RCC 7860 (cell line): ENCODE results near the gene TAAR2.
A peak's percentile ranks its signal among the peaks of the same experiment; 100 is the strongest.
"Not testable (repeated sequence)": the region's sequence is repeated elsewhere in the genome, so short reads cannot be mapped to it uniquely, and the experiment has no call there.

Source experiments
- DNase-seq: peaks from one replicate; pipeline ENCODE4 v3.0.0-alpha.2; 2015; ENCODE audit warnings: low spot score
- FAIRE-seq: peaks from 2 replicates; lab custom pipeline; 2012; peaks lifted over from hg19 to GRCh38; lab: Jason Lieb, UNC

Gene TAAR2

DNA sequence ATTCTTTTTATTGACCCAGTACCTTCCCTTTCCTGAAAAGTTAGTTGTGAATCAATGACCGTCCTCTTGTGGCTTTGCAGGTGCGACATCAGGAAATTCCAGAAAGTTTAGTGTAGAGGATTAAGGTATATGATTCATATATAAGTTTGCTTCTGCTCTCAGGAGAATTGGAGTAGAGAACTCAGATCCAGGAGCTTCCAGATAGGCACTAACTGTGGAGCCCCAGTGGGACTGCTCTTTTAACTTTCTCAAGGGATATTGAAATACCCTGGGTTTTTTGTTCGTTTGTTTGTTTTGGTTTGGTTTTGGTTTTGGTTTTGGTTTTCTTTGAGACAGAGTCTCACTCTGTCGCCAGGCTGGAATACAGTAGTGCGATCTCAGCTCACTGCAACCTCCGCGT lies 9.5 kb downstream of the TAAR2 start:
- no peak for DNase-seq
- no peak for FAIRE-seq

DNA sequence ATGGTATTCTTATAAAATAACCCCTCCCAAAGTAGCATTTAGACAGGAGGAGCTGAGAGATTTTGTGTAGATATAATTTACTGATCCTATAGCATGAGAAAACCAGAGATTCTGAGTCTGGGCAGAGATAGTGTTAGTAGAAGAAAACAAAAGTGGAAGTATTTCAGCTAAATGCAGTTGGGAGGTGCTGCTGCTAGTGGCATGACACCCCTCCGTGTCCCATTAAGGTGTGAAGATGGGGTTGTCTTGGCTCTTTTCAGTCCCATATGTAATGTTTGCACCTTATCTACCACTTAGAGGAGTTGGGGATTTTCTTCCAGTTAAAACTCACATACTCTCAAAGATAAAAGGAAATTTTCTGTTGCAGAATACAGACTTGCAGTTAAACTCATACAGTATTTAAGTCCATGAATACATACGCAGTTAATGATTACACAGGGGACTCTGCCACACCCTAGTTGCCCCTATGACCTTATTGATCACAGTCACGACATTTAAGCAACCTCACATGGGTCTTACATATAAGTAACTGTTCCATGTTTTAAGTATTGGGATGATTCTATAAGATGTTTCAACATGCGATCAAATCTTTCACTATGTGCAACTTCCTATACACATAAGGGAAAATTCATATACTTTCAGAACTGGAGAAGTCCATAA lies 11.5 kb downstream of the TAAR2 start:
- DNase-seq (no peak), FAIRE-seq (no peak)

DNA sequence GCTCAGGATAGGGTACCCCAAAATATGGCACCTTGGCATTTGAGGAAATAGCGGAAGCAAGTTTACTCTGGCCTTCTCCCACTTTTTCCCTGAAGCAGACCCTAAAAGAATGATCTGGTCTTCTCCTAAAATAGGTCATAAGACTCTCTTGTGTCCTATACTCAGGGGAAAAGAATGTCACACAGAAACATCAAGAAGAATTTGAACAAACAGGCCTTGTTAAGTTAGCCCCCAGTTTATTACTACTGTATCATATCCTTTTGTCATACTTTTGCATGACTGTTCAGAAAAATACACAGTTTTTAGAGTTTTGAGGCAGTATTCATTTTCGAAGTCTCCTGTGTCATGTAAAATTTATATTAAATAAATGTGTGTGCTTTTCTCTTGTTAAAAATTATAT lies 12.5 kb downstream of the TAAR2 start:
- DNase-seq (no peak), FAIRE-seq (no peak)

DNA sequence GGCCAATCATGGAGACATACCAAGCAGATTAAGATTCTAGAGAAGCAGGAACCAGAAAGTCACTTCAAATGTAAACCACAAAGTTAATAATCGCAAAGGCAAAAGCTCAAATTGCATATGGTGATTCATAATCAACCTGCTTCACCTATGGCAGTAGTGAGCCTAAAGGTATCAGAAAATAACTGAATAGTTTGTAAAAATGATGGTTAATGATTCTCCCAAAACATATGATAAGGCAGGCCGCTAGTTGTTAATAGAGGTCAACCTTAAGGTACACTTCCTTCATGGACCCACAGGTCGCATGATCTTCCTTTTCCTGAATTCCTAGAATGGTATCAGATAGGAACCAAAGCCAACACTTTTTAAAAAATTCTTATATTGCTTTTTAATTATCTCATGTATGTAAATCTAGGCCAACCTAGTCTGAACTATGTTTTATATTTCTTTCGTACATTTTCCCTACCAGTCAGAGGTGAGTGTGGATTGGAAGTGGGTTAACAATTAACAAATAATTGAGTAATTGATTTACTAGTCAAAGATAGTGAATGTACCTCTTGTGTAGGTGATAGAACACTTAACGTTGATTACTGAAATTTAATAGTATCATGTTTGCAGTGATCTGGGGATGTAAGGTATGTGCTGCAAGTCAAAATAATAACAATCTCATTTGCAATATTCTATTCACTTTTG lies 16.4 kb downstream of the TAAR2 start:
- FAIRE-seq, result peak; percentile 85
- peak; percentile 9 for DNase-seq

DNA sequence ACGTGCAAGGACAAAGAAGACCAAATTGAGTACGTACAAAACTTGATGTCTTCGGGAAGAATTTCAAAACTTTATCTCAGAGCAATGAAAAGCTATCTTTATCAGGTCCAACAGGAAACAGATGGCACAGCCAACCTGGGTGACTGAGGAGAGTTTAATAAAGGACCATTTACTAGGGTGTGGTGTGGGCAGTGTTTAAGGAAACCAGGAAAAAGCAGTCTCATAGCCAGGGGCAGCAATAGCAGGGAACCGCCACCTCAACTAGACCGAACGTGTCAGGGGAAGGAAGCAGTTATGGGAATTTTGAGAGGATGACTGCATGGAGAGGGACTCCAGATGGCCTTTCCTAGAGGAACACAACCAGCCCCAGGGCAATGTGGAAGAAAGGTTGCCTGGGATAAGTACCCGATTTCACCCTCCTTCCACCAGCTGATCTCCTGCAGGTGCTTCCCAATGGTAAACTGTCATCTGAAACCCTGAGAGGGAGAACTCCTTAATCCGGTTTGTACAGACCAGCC lies 19.4 kb downstream of the TAAR2 start:
- DNase-seq, result no peak
- FAIRE-seq, result no peak

DNA sequence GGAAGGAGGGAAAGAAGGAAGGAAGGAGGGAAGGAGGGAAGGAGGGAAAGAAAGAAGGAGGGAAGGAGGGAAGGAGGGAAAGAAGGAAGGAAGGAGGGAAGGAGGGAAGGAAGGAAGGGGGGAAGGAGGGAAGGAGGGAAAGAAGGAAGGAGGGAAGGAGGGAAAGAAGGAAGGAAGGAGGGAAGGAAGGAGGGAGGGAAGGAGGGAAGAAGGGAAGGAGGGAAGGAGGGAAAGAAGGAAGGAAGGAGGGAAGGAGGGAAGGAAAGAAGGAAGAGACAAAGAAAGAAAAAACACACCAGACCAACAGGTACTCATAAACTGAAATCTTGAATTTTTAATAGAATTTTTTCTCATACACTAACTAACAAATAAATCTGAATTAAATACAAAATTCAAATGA lies 23.2 kb downstream of the TAAR2 start:
- FAIRE-seq, DNase-seq: not testable (repeated sequence)

DNA sequence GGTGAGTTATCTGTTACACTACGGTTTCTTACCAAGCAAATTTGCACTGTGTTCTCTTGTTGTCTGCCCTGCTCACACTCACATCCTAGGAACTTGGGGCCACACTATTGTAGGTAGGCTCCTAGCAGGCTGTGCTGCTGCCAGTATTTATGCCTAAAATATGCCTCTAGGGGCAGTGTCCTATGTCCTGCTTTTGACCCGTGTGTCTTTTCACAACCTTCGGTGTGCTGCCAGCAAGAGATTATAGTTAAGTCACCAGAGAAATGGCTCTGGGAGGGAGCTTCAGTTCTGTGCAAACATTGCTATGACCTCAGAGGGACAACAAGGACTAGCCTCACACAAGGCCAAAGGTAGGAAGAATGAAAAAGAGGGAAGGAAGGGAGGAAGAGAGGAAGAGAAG lies 25.6 kb downstream of the TAAR2 start:
- DNase-seq (no peak), FAIRE-seq (no peak)

DNA sequence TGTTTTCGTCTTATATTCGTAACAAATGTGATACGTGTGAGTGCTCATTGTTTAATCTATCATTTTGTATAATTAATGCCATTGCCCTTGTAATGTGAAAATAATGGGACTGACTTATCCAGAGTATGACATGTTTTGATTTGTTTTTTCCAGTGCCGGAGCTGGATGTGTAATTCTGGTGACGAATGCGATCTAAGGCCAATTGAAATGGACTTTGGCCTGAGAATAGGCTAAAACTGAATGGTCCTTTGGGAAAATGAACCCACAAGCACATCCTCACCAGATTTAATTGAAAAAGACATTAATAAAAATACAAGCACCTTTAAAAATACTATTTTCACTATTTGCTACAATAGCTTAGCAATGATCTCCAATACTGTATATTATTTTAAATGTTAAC lies 27.9 kb downstream of the TAAR2 start:
- DNase-seq (no peak), FAIRE-seq (no peak)

DNA sequence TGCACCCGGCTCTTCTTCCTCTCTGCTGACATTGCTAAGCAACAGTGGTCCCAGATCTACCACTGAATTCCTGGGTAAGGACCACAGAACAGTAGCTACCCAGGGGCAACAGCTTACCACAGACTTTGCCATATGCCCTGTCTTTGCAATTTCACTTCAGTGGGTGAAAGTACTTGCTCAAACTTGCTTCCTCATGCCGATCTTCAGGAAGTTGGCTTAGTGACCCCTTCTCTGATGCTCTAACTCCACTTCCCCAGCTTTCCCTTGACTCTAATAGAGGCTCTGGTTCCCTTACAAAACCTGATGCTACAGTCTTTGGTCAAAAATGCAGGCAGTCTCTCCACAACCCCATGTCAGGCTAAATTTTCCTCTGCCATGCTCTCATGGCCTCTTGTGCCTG lies 31.2 kb downstream of the TAAR2 start:
- no peak for FAIRE-seq

DNA sequence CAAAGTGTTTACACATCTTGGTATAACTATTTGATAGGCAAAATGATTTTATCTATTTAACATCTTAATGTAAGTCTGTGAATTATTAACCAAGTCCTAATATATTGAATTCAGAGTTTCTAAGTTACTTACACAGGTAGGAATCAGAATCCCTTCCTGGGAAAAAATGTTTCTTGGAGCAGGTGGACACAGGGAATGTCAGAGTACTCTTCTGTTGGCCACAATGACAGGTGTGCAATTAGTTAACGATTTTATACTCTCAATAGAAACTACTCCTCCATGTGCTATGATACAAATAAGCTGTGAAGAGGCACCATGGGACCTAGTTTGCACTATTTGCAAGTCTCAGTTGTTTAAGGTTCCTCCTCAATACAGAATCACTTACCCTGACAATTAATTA lies 33.7 kb downstream of the TAAR2 start:
- DNase-seq (no peak), FAIRE-seq (no peak)

More for the DNA sequence above, 31.2 kb downstream of the TAAR2 start:
- DNase-seq, result no peak

DNA sequence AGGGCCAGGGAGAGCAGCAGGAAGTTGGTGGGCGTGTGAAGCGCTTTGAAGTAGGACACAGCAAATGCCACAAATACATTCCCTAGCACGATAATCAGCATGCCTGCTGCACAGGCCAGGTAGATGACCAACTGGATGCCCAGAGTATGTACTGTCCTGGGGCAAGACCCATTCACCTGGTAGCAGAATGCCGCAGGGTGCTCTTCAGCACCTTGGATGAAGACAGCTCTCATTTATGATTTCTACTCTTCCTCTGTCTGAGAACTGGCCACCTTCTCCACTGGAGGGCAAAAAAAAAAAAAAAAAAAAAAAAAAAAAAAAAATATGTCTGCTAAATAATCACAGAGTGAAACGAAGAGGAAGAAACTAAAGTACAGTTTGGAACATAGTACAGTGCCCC lies 34.6 kb downstream of the TAAR2 start, which contains the start of gene TAAR5:
TAAR5 (minus strand) TSS at position 288 of the 400 bp plus-strand sequence; CDS start at position 233, 55 bp downstream.
- DNase-seq (no peak), FAIRE-seq (no peak)

DNA sequence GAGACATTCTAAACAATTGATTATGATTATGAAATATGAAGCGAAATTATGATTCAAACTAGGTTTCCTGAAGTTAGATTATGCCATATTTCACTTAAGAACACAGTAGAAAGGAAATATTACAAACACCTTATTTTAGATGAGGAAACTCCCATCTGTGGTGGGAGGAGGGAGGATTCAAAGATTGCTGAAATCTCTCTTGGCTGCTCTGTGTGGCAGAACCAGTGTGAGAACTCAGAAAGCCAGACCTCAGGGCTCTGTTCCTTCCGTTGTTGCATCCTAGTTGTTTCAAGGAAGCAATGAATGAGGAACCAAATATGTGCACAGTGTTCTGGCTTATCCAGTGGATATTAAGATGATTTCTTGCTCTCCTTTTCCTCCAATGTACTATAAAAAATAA lies 36.7 kb downstream of the TAAR2 start:
- FAIRE-seq, result no peak

DNA sequence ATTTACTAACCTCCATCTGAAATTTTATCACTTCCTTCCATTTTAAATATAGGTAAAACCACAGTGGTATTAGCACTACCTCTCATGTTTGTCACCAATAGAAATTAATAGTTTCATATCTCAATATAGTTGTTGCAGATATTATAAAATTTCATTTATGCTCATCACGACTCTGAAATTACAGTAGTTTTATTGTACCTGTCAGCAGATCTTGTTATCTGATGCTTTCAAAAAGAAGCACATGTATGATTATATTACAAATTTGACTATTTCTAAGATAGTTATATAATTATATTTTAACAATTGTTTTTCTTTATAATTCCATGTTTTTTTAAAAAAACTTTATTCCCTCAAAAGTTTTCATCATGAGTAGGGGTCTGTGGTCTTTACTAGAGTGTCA lies 39.4 kb downstream of the TAAR2 start:
- FAIRE-seq (no peak), DNase-seq (no peak)

More for the DNA sequence above, 36.7 kb downstream of the TAAR2 start:
- no peak for DNase-seq

DNA sequence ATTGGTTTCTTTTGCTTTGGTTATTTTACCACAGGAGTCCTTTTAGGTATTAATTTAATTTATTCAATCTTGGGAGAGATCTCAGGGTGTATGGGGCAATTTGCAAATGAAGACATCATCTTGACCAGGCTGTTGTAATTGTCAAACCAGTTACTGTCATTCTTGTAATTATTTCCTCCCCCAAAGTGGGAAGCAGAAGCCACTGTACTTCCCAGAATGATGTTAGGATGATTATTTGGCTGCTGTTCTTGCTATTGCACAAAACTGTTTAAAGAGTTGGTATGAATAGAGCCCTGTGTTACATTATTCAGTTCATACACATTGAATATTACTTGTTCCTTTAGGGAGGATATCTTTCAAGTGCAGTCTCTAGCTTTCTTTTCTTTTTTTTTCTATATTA lies 52.3 kb downstream of the TAAR2 start:
- DNase-seq (no peak), FAIRE-seq (no peak)

DNA sequence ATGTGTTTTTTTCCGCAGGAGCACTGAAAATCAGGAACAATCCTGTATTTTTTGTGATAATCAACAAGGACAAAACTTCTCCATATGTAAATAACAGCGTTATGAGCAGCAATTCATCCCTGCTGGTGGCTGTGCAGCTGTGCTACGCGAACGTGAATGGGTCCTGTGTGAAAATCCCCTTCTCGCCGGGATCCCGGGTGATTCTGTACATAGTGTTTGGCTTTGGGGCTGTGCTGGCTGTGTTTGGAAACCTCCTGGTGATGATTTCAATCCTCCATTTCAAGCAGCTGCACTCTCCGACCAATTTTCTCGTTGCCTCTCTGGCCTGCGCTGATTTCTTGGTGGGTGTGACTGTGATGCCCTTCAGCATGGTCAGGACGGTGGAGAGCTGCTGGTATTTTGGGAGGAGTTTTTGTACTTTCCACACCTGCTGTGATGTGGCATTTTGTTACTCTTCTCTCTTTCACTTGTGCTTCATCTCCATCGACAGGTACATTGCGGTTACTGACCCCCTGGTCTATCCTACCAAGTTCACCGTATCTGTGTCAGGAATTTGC lies 53.8 kb downstream of the TAAR2 start, which contains the start of gene TAAR6:
TAAR6 (plus strand) TSS at position 102 of the 557 bp plus-strand sequence; CDS start at position 102, 0 bp downstream.
- DNase-seq, result no peak
- no peak for FAIRE-seq

DNA sequence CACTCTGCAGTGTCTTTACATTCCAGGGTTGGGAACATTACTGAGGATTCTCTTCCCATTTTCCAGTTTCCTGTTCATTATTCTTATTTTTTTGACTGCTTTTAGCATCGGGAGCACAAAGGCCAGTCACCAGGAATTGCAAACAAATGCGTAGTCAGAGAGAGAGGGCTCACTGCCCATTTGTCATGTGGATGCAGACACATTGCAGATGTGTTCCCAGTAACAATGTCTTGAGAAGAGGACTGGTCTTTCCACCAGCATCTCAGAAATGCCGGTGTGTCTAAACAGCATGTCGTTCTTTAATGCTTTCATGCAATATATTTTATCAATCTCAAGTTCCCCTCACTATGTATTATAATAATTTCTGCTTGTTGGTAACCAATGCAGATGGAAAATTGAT lies 54.9 kb downstream of the TAAR2 start:
- no peak for DNase-seq
- no peak for FAIRE-seq

DNA sequence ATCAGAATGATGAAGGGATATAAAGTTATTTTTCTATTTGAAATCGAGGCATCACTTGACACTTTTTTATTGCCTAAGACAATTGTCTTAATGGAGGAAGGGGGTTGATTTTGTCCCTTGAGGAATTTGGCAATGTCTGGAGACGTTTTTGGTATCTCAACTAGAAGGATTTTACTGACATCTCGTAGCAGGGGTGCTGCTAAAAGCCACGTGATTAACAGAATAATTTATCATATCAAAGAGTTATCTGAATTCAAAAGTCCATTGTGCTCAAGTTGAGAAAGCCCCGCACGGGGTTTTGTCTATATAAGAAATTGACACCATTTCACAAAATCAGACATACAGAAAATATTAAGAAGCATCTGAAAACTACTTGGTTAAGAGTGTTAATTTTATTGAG lies 55.5 kb downstream of the TAAR2 start:
- DNase-seq (no peak), FAIRE-seq (no peak)

DNA sequence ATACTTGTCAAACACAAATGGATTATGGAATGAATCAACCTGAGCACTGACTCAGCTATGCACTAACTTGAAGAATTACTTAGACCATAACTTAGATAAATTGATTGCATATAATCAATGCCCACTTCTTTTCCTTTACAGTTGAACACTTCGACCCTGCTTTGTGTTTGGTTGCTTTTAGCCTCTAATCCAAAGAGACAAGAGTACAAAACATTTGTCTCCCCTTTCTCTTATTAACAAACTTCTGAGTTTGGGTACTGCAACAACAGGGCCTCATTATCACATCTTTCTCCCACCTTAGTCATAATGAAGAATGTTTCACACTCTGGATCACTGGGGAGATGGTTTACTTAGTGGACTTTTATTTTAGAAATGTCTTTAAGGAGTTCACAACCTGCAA lies 56.5 kb downstream of the TAAR2 start:
- no peak for FAIRE-seq
- no peak for DNase-seq
